IPS-20b (cell line): Measurements from ENCODE around the gene MRGPRX4.
"Not testable (repeated sequence)": the region's sequence is repeated elsewhere in the genome, so short reads cannot be mapped to it uniquely, and the experiment has no call there.

Source experiments
- H3K27ac ChIP-seq: one replicate; pipeline ENCODE4 v1.5.1; 2013; ENCODE audit warnings: low read length
- H3K27me3 ChIP-seq: 2 replicates; pipeline ENCODE4 v1.6.1; 2013; ENCODE audit warnings: mild to moderate bottlenecking, low read length, inconsistent platforms; ENCODE audit not compliant: insufficient read depth
- H3K36me3 ChIP-seq: 2 replicates; pipeline ENCODE4 v1.6.1; 2013; ENCODE audit warnings: low read depth, mild to moderate bottlenecking, inconsistent platforms, low read length, moderate library complexity; ENCODE audit not compliant: insufficient read depth
- H3K4me1 ChIP-seq: 2 replicates; pipeline ENCODE4 v1.6.1; 2013; ENCODE audit warnings: mild to moderate bottlenecking, control low read depth, inconsistent platforms, low read length, moderate library complexity; ENCODE audit not compliant: insufficient read depth
- H3K4me3 ChIP-seq: 2 replicates; pipeline ENCODE4 v1.5.1; 2013; ENCODE audit warnings: mild to moderate bottlenecking, low read length, inconsistent platforms
- H3K9ac ChIP-seq: 2 replicates; pipeline ENCODE4 v1.6.1; 2013; ENCODE audit warnings: low read depth, mild to moderate bottlenecking, inconsistent platforms, low read length, moderate library complexity
- H3K9me3 ChIP-seq: 2 replicates; pipeline ENCODE4 v1.6.1; 2013; ENCODE audit warnings: mild to moderate bottlenecking, low read depth, low read length, inconsistent platforms; ENCODE audit not compliant: insufficient read depth

Gene MRGPRX4

GRCh38 chr11:18173225-18173866 lies 709 bp downstream of the MRGPRX4 start:
- H3K9me3 ChIP-seq: no peaks in the 10 kb centered on the region
- H3K4me3 ChIP-seq: no peak overlapping the region
- H3K4me1 ChIP-seq: no peaks in the 10 kb centered on the region
- no peak overlapping the region for H3K9ac ChIP-seq
- H3K27me3 ChIP-seq: peaks cover 5% of the 10 kb centered on the region; the same call in 1 of the 2 replicates
- H3K27ac ChIP-seq: no peak overlapping the region
- H3K36me3 ChIP-seq: no peaks in the 10 kb centered on the region

DNA sequence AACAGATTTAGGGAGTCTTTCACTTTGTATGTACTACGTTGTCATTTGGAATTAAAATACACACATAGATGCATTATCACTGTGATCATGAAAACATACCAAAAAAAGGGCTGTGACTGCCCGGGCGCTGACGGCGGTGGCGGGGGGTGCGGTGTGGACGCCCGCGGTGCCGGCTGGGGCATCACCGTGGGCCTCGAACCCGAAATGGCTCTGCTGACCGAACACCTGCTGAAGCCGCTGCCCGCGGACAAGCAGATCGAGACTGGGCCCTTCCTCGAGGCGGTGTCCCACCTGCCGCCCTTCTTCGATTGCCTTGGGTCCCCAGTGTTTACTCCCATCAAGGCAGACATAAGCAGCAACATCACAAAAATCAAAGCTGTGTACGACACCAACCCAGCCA lies 16.2 kb downstream of the MRGPRX4 start:
- Histone ChIP-seq H3K27me3 (no peaks in the 10 kb centered on the region), H3K4me3 (no peak overlapping the region), H3K9me3 (no peaks in the 10 kb centered on the region), H3K4me1 (no peaks in the 10 kb centered on the region; the same call in 1 of the 2 replicates), H3K36me3 (no peaks in the 10 kb centered on the region), H3K27ac (no peak overlapping the region), H3K9ac (no peak overlapping the region)

GRCh38 chr11:18189476-18190245 lies 17.0 kb downstream of the MRGPRX4 start:
- H3K36me3 ChIP-seq: not testable (repeated sequence)

GRCh38 chr11:18191376-18191775 lies 18.7 kb downstream of the MRGPRX4 start:
- H3K36me3 ChIP-seq: no peaks in the 10 kb centered on the region
- H3K9me3 ChIP-seq: no peaks in the 10 kb centered on the region

More at GRCh38 chr11:18189476-18190245, 17.0 kb downstream of the MRGPRX4 start:
- not testable (repeated sequence) for H3K9me3 ChIP-seq, H3K4me1 ChIP-seq, H3K9ac ChIP-seq, H3K27me3 ChIP-seq, H3K27ac ChIP-seq, H3K4me3 ChIP-seq

GRCh38 chr11:18193010-18193409 lies 20.4 kb downstream of the MRGPRX4 start:
- no peaks in the 10 kb centered on the region for H3K9me3 ChIP-seq
- no peaks in the 10 kb centered on the region; the same call in 1 of the 2 replicates for H3K4me1 ChIP-seq
- no peak overlapping the region for H3K9ac ChIP-seq
- no peak overlapping the region for H3K27ac ChIP-seq
- H3K27me3 ChIP-seq: no peaks in the 10 kb centered on the region
- no peaks in the 10 kb centered on the region for H3K36me3 ChIP-seq
- H3K4me3 ChIP-seq: no peak overlapping the region

More at GRCh38 chr11:18191376-18191775, 18.7 kb downstream of the MRGPRX4 start:
- Histone ChIP-seq H3K9ac (no peak overlapping the region), H3K4me3 (no peak overlapping the region), H3K27me3 (no peaks in the 10 kb centered on the region), H3K4me1 (no peaks in the 10 kb centered on the region; the same call in 1 of the 2 replicates), H3K27ac (no peak overlapping the region)

- H3K9me3 ChIP-seq: no peaks in the 10 kb centered on the region
- H3K27me3 ChIP-seq: no peaks in the 10 kb centered on the region
- H3K4me3 ChIP-seq: no peak overlapping the region
- no peaks in the 10 kb centered on the region for H3K36me3 ChIP-seq
- no peak overlapping the region for H3K27ac ChIP-seq
- H3K9ac ChIP-seq: no peak overlapping the region
- H3K4me1 ChIP-seq: no peaks in the 10 kb centered on the region; the same call in 1 of the 2 replicates
Measured at GRCh38 chr11:18196532-18196931, 23.9 kb downstream of the MRGPRX4 start.

DNA sequence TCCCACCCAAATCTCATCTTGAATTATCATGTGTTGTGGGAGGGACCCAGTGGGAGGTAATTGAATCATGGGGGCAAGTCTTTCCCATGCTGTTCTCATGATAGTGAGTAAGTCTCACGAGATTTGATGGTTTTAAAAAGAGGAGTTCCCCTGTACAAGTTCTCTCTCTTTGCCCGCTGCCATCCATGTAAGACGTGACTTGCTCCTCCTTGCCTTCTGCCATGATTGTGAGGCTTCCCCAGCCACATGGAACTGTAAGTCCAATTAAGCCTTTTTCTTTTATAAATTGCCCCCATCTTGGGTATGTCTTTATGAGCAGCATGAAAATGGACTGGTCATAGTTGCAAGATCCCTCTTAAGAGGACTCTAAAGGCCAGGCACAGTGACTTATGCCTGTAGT lies 25.1 kb downstream of the MRGPRX4 start:
- not testable (repeated sequence) for H3K4me3 ChIP-seq, H3K36me3 ChIP-seq, H3K9me3 ChIP-seq, H3K27ac ChIP-seq, H3K4me1 ChIP-seq, H3K9ac ChIP-seq, H3K27me3 ChIP-seq

GRCh38 chr11:18203723-18204122 lies 31.1 kb downstream of the MRGPRX4 start:
- 0 out of 2 replicates have a peak overlapping the region, but pooled peaks have one; percentile 26 for H3K4me3 ChIP-seq
- no peaks in the 10 kb centered on the region for H3K4me1 ChIP-seq
- H3K36me3 ChIP-seq: no peaks in the 10 kb centered on the region
- H3K9me3 ChIP-seq: no peaks in the 10 kb centered on the region
- H3K27me3 ChIP-seq: no peaks in the 10 kb centered on the region
- H3K9ac ChIP-seq: no peak overlapping the region
- no peak overlapping the region for H3K27ac ChIP-seq

- Histone ChIP-seq H3K9me3 (no peaks in the 10 kb centered on the region), H3K4me1 (no peaks in the 10 kb centered on the region), H3K27me3 (no peaks in the 10 kb centered on the region), H3K4me3 (no peak overlapping the region), H3K36me3 (no peaks in the 10 kb centered on the region), H3K9ac (no peak overlapping the region), H3K27ac (no peak overlapping the region)
Measured at GRCh38 chr11:18204220-18204619, 31.6 kb downstream of the MRGPRX4 start.

- H3K9ac ChIP-seq: no peak overlapping the region
- H3K27ac ChIP-seq: no peak overlapping the region
- H3K4me3 ChIP-seq: no peak overlapping the region
- no peaks in the 10 kb centered on the region for H3K27me3 ChIP-seq
- H3K9me3 ChIP-seq: no peaks in the 10 kb centered on the region
- no peaks in the 10 kb centered on the region for H3K4me1 ChIP-seq
- no peaks in the 10 kb centered on the region for H3K36me3 ChIP-seq
Measured at GRCh38 chr11:18204771-18205170, 32.1 kb downstream of the MRGPRX4 start.

- no peaks in the 10 kb centered on the region for H3K27me3 ChIP-seq
- no peak overlapping the region for H3K9ac ChIP-seq
- no peaks in the 10 kb centered on the region for H3K9me3 ChIP-seq
- H3K4me1 ChIP-seq: no peaks in the 10 kb centered on the region
- no peak overlapping the region for H3K27ac ChIP-seq
- H3K36me3 ChIP-seq: no peaks in the 10 kb centered on the region
- no peak overlapping the region for H3K4me3 ChIP-seq
Measured at GRCh38 chr11:18209058-18209457, 36.4 kb downstream of the MRGPRX4 start.

- Histone ChIP-seq H3K4me3 (no peak overlapping the region), H3K9me3 (no peaks in the 10 kb centered on the region), H3K9ac (no peak overlapping the region), H3K36me3 (no peaks in the 10 kb centered on the region), H3K27me3 (no peaks in the 10 kb centered on the region), H3K4me1 (no peaks in the 10 kb centered on the region), H3K27ac (no peak overlapping the region)
Measured at GRCh38 chr11:18221274-18221876, 48.7 kb downstream of the MRGPRX4 start.
